Common myeloid progenitor, CD34-positive (primary cell): ENCODE data around the gene MORN5.

Experiments used
- CTCF ChIA-PET: fragments of 350-600 bp; sonication (Branson Sonifier 250); formaldehyde crosslinking; loops from one replicate; lab custom pipeline; 2021; ENCODE audit warnings: antibody characterized with exemption; lab: Charles Lee
- POLR2A ChIA-PET: fragments of 350-600 bp; sonication (Branson Sonifier 250); formaldehyde crosslinking; loops from one replicate; lab custom pipeline; 2021; ENCODE audit warnings: antibody characterized with exemption; lab: Charles Lee
- DNase-seq, 3 donors: peaks; one replicate each; pipeline versions ENCODE4 v3.0.0 to v3.0.0-alpha.2; 2013
- H3K27ac ChIP-seq, 2 experiments: 1 replicate in 1 of 2; 2 replicates in 1 of 2; pipeline ENCODE4 v1.7.0; 2013; ENCODE audit warnings: inconsistent platforms in 2 of 2, low read length in 2 of 2, mild to moderate bottlenecking in 2 of 2, low read depth in 1 of 2, moderate library complexity in 1 of 2; ENCODE audit not compliant: severe bottlenecking in 2 of 2, insufficient read depth in 1 of 2, poor library complexity in 1 of 2
- H3K27me3 ChIP-seq, 5 experiments: replicated peaks in 2 of 5; 1 replicate in 3 of 5; 2 replicates in 2 of 5; pipeline versions ENCODE4 v1.6.1 to v1.7.0; 2013; ENCODE audit warnings: low read length in 4 of 5, mild to moderate bottlenecking in 2 of 5, moderate library complexity in 2 of 5, inconsistent platforms in 1 of 5; ENCODE audit not compliant: insufficient read depth in 5 of 5, control insufficient read depth in 4 of 5
- H3K36me3 ChIP-seq, 4 experiments: 1 replicate in 2 of 4; 2 replicates in 2 of 4; pipeline versions ENCODE4 v1.6.1 to v1.7.0; 2013; ENCODE audit warnings: low read length in 3 of 4, control low read depth in 1 of 4, mild to moderate bottlenecking in 1 of 4; ENCODE audit not compliant: control insufficient read depth in 4 of 4, insufficient read depth in 4 of 4
- H3K4me1 ChIP-seq, 4 experiments: 1 replicate in 3 of 4; 2 replicates in 1 of 4; pipeline versions ENCODE4 v1.6.1 to v1.7.1; 2013; ENCODE audit warnings: low read length in 3 of 4, mild to moderate bottlenecking in 3 of 4, control low read depth in 1 of 4, inconsistent platforms in 1 of 4, moderate library complexity in 1 of 4; ENCODE audit not compliant: control insufficient read depth in 4 of 4, insufficient read depth in 4 of 4; ENCODE audit errors: control extremely low read depth in 1 of 4
- H3K4me3 ChIP-seq, 7 experiments: 1 replicate in 4 of 7; 2 replicates in 3 of 7; pipeline versions ENCODE4 v1.5.1 to v1.7.0; 2013; ENCODE audit warnings: mild to moderate bottlenecking in 7 of 7, low read length in 6 of 7, moderate library complexity in 6 of 7, inconsistent platforms in 2 of 7, low read depth in 2 of 7, control low read depth in 1 of 7; ENCODE audit not compliant: insufficient read depth in 4 of 7, control insufficient read depth in 1 of 7; ENCODE audit errors: extremely low read depth in 1 of 7
- H3K9me3 ChIP-seq, 5 experiments: 1 replicate in 4 of 5; 2 replicates in 1 of 5; pipeline versions ENCODE4 v1.6.1 to v1.7.1; 2013; ENCODE audit warnings: low read length in 4 of 5, mild to moderate bottlenecking in 2 of 5, inconsistent platforms in 1 of 5, low read depth in 1 of 5, moderate library complexity in 1 of 5; ENCODE audit not compliant: control insufficient read depth in 4 of 5, insufficient read depth in 2 of 5; ENCODE audit errors: control extremely low read depth in 1 of 5
- WGBS: methylation state at CpG from one replicate; pipeline ENCODE4 v1.1.5; 2013; ENCODE audit not compliant: insufficient coverage; 5-methylcytosine and 5-hydroxymethylcytosine counted together

The MORN5 gene

GRCh38 chr9:122173670-122174069 is 14.0 kb downstream of the MORN5 start:
- Histone ChIP-seq H3K36me3 (no peaks in the 10 kb centered on the region), H3K27ac (no peak overlapping the region), H3K27me3 (no peaks in the 10 kb centered on the region), H3K9me3 (no peaks in the 10 kb centered on the region), H3K4me3 (no peak overlapping the region), H3K4me1 (peaks cover 0 to 5% (median 0%) of the 10 kb centered on the region in 4 experiments)
- WGBS: 89% methylated on average over 2 of the region's 3 CpGs
- DNase-seq: no peak
- ChIA-PET POLR2A (no interaction called here), CTCF (interaction anchor here (0.9 kb wide), 1 partner anchor 16 kb away, joined by 3 read pairs; no protein-coding TSS in a partner anchor)

- Histone ChIP-seq H3K9me3 (no peaks in the 10 kb centered on the region), H3K4me1 (peaks cover 0 to 5% (median 2%) of the 10 kb centered on the region in 4 experiments), H3K27me3 (no peaks in the 10 kb centered on the region), H3K27ac (no peak overlapping the region), H3K4me3 (no peak overlapping the region), H3K36me3 (no peaks in the 10 kb centered on the region)
- 100% methylated on average over 2 of the region's 2 CpGs for WGBS
- ChIA-PET CTCF (interaction anchor here (1.3 kb wide), 1 partner anchor 16 kb away, joined by 4 read pairs; no protein-coding TSS in a partner anchor), POLR2A (no interaction called here)
- DNase-seq: no peak
Measured at GRCh38 chr9:122176916-122177315, 17.2 kb downstream of the MORN5 start.

GRCh38 chr9:122179054-122179689 is 19.5 kb downstream of the MORN5 start:
- Histone ChIP-seq H3K27me3 (no peaks in the 10 kb centered on the region), H3K27ac (no peak overlapping the region), H3K4me1 (peaks cover 0 to 5% (median 0%) of the 10 kb centered on the region in 4 experiments), H3K9me3 (no peaks in the 10 kb centered on the region), H3K36me3 (no peaks in the 10 kb centered on the region), H3K4me3 (no peak overlapping the region)
- 100% methylated on average over 3 of the region's 5 CpGs for WGBS
- ChIA-PET POLR2A (no interaction called here), CTCF (interaction anchor here (0.8 to 1.2 kb wide), 3 partner anchors 33 to 35 kb away, joined by 3 to 4 read pairs (median 3); no protein-coding TSS in a partner anchor)
- no peak for DNase-seq

GRCh38 chr9:122179690-122180074 is 20.0 kb downstream of the MORN5 start:
- H3K27ac ChIP-seq: no peak overlapping the region
- WGBS: 100% methylated on average over 1 of the region's 2 CpGs
- ChIA-PET CTCF (interaction anchor here (1.2 kb wide), 1 partner anchor 34 kb away, joined by 3 read pairs; no protein-coding TSS in a partner anchor), POLR2A (no interaction called here)
- no peak for DNase-seq
- H3K9me3 ChIP-seq: no peaks in the 10 kb centered on the region
- H3K4me1 ChIP-seq: peaks cover 0 to 5% (median 0%) of the 10 kb centered on the region in 4 experiments
- no peaks in the 10 kb centered on the region for H3K36me3 ChIP-seq
- H3K27me3 ChIP-seq: no peaks in the 10 kb centered on the region
- H3K4me3 ChIP-seq: no peak overlapping the region

- Histone ChIP-seq H3K27me3 (no peaks in the 10 kb centered on the region), H3K36me3 (no peaks in the 10 kb centered on the region), H3K4me3 (no peak overlapping the region), H3K4me1 (peaks cover 0 to 5% (median 0%) of the 10 kb centered on the region in 4 experiments), H3K27ac (no peak overlapping the region), H3K9me3 (no peaks in the 10 kb centered on the region)
- WGBS: 67% methylated on average over 2 of the region's 4 CpGs
- CTCF ChIA-PET: interaction anchor here (1.2 kb wide), 2 partner anchors 13 to 33 kb away, joined by 3 to 4 read pairs; no protein-coding TSS in a partner anchor
- no peak for DNase-seq
- POLR2A ChIA-PET: no interaction called here
Measured at GRCh38 chr9:122180633-122181032, 20.9 kb downstream of the MORN5 start.

DNA sequence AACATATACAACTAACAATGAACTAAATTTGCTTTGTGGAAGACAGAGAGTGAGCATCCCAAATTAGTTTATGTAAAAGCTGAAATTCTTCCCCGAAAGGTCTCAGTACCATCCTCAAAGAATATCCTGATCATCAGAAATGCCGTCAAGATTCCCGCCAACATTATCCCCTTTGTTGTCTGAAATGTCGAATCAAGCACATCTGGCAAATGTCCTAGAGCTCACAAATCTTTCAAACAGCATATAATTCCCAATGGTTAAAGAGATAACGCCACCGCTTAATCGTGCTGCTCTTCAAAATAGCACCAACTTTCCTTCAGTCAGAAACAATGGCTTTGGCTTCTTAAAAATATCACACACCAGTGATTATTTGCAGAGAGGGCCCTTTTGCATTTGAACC is 23.8 kb downstream of the MORN5 start:
- no peak for DNase-seq
- CTCF ChIA-PET: interaction anchor here (1.2 to 1.5 kb wide), 2 partner anchors 13 to 38 kb away, joined by 4 to 6 read pairs; no protein-coding TSS in a partner anchor
- Histone ChIP-seq H3K9me3 (no peaks in the 10 kb centered on the region), H3K27me3 (no peaks in the 10 kb centered on the region), H3K4me3 (no peak overlapping the region), H3K4me1 (peaks cover 0 to 5% (median 0%) of the 10 kb centered on the region in 4 experiments), H3K36me3 (no peaks in the 10 kb centered on the region), H3K27ac (no peak overlapping the region)
- POLR2A ChIA-PET: no interaction called here
- WGBS: 93% methylated on average over 7 of the region's 7 CpGs

- no peaks in the 10 kb centered on the region for H3K36me3 ChIP-seq
- no peaks in the 10 kb centered on the region for H3K9me3 ChIP-seq
- H3K27me3 ChIP-seq: no peaks in the 10 kb centered on the region
- CTCF ChIA-PET: interaction anchor here (0.7 to 1.0 kb wide), 2 partner anchors 17 to 39 kb away, joined by 3 read pairs; no protein-coding TSS in a partner anchor
- no peak overlapping the region for H3K27ac ChIP-seq
- no peak for DNase-seq
- H3K4me3 ChIP-seq: no peak overlapping the region
- POLR2A ChIA-PET: no interaction called here
- peaks cover 0 to 4% (median 0%) of the 10 kb centered on the region in 4 experiments for H3K4me1 ChIP-seq
- no CpG with 5 or more reads among the region's 1 CpG for WGBS
Measured at GRCh38 chr9:122184551-122184950, 24.8 kb downstream of the MORN5 start.
